Choroid plexus epithelial cell (primary cell): ENCODE results near the gene ZDHHC14.

Experiments
- DNase-seq: peaks from one replicate; pipeline ENCODE4 v3.0.0-alpha.2; 2010; ENCODE audit warnings: low read depth
- H3K4me3 ChIP-seq: 2 replicates; pipeline ENCODE4 v1.5.1; 2011; ENCODE audit warnings: low read depth, mild to moderate bottlenecking, control low read depth, low read length, moderate library complexity
- CTCF ChIP-seq: conservative IDR thresholded peaks from 2 replicates; pipeline ENCODE4 v1.5.1; 2011; ENCODE audit warnings: low read depth, mild to moderate bottlenecking, control low read depth, inconsistent platforms, low read length, moderate library complexity

ZDHHC14 gene

DNA sequence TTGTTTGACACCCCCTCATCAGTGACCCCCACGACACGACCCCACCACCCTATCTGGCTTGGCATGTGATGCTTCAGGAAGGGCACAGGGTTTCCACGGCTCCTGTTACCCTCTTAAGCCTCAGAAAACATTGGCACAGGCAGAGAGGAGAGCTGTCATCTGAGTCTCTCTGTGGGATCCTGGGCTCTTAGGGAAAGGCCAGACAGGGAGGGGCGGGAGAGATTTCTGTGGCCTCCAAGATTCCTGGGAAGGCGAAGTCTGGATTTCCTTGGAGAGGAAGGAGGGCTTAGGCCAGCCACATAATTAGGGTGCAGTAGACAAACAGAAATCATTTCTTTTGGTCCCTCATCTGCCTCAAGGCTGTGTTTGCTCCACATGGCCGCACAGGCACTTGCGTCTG lies 250.4 kb downstream of the ZDHHC14 start:
- TF ChIP-seq CTCF, result no peak
- no peak for DNase-seq
- no peak overlapping the region for H3K4me3 ChIP-seq

- no peak for DNase-seq
- H3K4me3 ChIP-seq, result no peak overlapping the region
- TF ChIP-seq CTCF, result no peak
These were observed 251.0 kb downstream of the ZDHHC14 start for GRCh38 chr6:157631838-157632614.

DNA sequence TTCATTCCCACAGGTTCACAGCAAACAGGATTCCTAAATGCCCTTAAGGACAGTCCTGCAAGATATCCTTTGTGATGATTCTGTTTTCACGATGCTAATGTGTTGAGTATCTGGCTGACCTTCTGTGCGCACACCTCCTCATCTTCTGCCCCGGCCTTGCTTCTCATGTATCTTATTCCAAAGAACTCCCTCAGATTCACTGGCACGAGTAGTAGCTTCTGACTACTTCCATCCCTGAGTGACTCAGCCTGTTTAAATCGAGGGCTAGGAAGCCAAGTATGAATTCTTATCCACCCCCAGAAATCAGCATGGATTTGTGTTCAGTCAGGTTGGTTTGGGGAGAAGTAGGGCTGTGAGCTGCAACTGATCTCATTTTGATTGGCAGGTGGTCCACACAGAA lies 251.8 kb downstream of the ZDHHC14 start:
- no peak overlapping the region for H3K4me3 ChIP-seq
- TF ChIP-seq CTCF, result no peak
- DNase-seq, result peak; percentile 67

GRCh38 chr6:157634546-157634945 lies 253.6 kb downstream of the ZDHHC14 start:
- H3K4me3 ChIP-seq, result no peak overlapping the region
- no peak for TF ChIP-seq CTCF
- DNase-seq, result no peak

DNA sequence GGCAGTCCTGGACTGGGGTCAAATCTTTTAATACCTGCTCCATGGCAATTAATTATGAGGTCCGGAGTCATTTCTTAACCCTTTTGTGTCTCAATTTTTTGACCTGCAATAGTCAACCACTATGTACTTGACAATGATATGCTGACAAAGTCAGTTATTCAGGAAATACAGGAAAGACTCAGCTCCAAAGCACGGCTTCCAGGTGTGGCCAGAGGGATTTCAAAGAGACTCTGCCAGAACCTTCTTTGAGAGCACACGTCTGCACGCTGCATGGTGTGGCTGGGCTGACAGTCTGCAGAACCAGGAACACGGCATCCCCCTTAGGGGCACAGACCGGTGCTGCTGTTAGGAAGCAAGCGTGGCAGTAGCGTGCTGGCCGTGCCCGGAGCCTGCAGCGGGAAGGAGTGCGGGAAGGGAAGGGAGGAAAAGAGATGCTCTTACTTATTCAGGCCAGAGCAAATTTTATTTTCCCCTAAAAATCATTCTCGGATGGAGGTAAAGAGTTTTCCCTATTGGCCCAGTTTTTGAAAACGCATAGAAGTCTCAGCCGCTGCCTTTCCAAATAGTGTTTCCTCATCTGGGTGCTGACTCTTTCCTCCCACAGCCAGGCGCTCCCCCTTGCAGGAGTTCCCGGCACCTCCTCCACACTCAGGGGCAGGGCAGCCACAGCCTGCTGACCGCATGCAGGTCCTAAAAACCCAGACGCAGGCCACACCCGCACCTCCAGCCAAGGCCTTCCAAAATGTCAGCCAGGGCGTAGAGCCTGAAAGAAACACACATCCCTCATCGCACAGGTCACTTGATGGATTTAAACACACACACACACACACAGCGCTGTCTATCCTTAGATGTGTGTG lies 254.6 kb downstream of the ZDHHC14 start:
- H3K4me3 ChIP-seq, result no peak overlapping the region
- no peak for DNase-seq
- no peak for TF ChIP-seq CTCF

DNA sequence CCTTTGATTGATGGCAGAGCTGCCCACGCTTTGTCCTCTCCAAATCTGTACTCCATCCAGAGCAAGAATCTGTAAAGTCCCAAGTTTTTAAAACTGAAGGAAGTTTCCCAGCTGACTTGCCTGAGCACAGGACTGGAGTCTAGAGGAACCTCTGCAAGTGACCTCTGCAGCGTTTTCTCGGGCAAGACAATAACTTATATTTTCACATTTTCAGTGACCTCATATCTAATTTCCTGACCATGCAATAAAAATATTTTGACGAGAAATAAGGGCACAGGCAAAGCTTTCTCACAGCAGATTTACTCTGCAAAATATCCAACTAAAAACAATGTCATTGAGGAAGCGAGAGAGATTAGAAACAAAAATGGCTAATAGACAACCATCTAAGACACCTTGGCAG lies 256.5 kb downstream of the ZDHHC14 start:
- no peak for TF ChIP-seq CTCF
- no peak overlapping the region for H3K4me3 ChIP-seq
- DNase-seq, result no peak
